WTC11 (cell line): ENCODE data around the gene MTURN. TPM values are rescaled to one million over a fixed set of nuclear protein-coding genes. Genes with fewer than 3 reads are reported as not detected.

Source experiments
- ATAC-seq: fragments of 200-7000 bp; cut with Tn5 transposase; 2 replicates; pipeline ENCODE4 v1.10.0; 2021; ENCODE audit warnings: mild to moderate bottlenecking, moderate library complexity
- CTCF ChIA-PET: fragments of 300-600 bp; sonication (Branson Sonifier 250); formaldehyde crosslinking; loops from one replicate; lab custom pipeline; 2021; ENCODE audit warnings: antibody characterized with exemption; lab: Charles Lee
- POLR2A ChIA-PET: fragments of 350-600 bp; sonication (Branson Sonifier 250); formaldehyde crosslinking; loops from one replicate; lab custom pipeline; 2021; ENCODE audit warnings: antibody characterized with exemption; lab: Charles Lee
- DNase-seq: peaks from one replicate; pipeline ENCODE4 v3.0.0; 2021; ENCODE audit warnings: low spot score
- H3K27ac Mint-ChIP-seq: 2 replicates; pipeline ENCODE4 v1.8.0; 2021; ENCODE audit warnings: mixed read lengths
- H3K27me3 Mint-ChIP-seq: 2 replicates; pipeline ENCODE4 v1.8.0; 2021; ENCODE audit warnings: low read depth, mild to moderate bottlenecking, moderate library complexity, mixed read lengths
- H3K36me3 Mint-ChIP-seq: 2 replicates; pipeline ENCODE4 v1.8.0; 2021; ENCODE audit warnings: mixed read lengths
- H3K4me1 Mint-ChIP-seq: 2 replicates; pipeline ENCODE4 v1.8.0; 2022; ENCODE audit warnings: mixed read lengths
- H3K4me3 Mint-ChIP-seq: 2 replicates; pipeline ENCODE4 v1.8.0; 2021; ENCODE audit warnings: mild to moderate bottlenecking, moderate library complexity, mixed read lengths
- H3K9me3 Mint-ChIP-seq: 2 replicates; pipeline ENCODE4 v1.8.0; 2021; ENCODE audit warnings: mixed read lengths
- CREM ChIP-seq: sonication (generic); formaldehyde crosslinking; IDR thresholded peaks from 2 replicates; pipeline ENCODE4 v1.8.1; 2022; ENCODE audit warnings: mild to moderate bottlenecking, missing genetic modification reagents, moderate library complexity
- ETV6 ChIP-seq: sonication (generic); formaldehyde crosslinking; IDR thresholded peaks from 2 replicates; pipeline ENCODE4 v1.8.1; 2022; ENCODE audit warnings: mild to moderate bottlenecking, missing genetic modification reagents
- GRHL2 ChIP-seq: fragments of 250-450 bp; sonication (Bioruptor Pico); IDR thresholded peaks from 2 replicates; pipeline ENCODE4 v1.8.0; 2022; ENCODE audit warnings: mild to moderate bottlenecking, moderate library complexity; ENCODE audit not compliant: insufficient replicate concordance, severe bottlenecking
- GTF2I ChIP-seq: fragments of 250-450 bp; sonication (Bioruptor Pico); conservative IDR thresholded peaks from 2 replicates; pipeline ENCODE4 v1.4.0; 2021; ENCODE audit warnings: mild to moderate bottlenecking
- HMGA2 ChIP-seq: fragments of 250-450 bp; sonication (Bioruptor Pico); IDR thresholded peaks from 2 replicates; pipeline ENCODE4 v1.4.0; 2021; ENCODE audit warnings: mild to moderate bottlenecking, moderate library complexity
- JUN ChIP-seq: sonication (generic); formaldehyde crosslinking; IDR thresholded peaks from 2 replicates; pipeline ENCODE4 v1.8.0; 2023; ENCODE audit warnings: mild to moderate bottlenecking, missing genetic modification reagents
- KAT7 ChIP-seq: sonication (generic); formaldehyde crosslinking; IDR thresholded peaks from 2 replicates; pipeline ENCODE4 v1.8.1; 2023; ENCODE audit warnings: missing genetic modification reagents, mild to moderate bottlenecking, borderline replicate concordance
- MYBL2 ChIP-seq: sonication (generic); formaldehyde crosslinking; IDR thresholded peaks from 2 replicates; pipeline ENCODE4 v1.8.1; 2023; ENCODE audit warnings: mild to moderate bottlenecking, moderate library complexity, missing genetic modification reagents
- NFE2L1 ChIP-seq: sonication (generic); formaldehyde crosslinking; IDR thresholded peaks from 2 replicates; pipeline ENCODE4 v1.8.1; 2023; ENCODE audit warnings: missing genetic modification reagents
- NR1H2 ChIP-seq: sonication (generic); formaldehyde crosslinking; IDR thresholded peaks from 2 replicates; pipeline ENCODE4 v1.9.0; 2021; ENCODE audit warnings: mild to moderate bottlenecking, moderate library complexity, missing genetic modification reagents
- NR3C1 ChIP-seq: sonication (generic); formaldehyde crosslinking; conservative IDR thresholded peaks from 2 replicates; pipeline ENCODE4 v1.8.1; 2023; ENCODE audit warnings: low read depth, mild to moderate bottlenecking, missing genetic modification reagents
- SOX15 ChIP-seq: fragments of 250-450 bp; sonication (Bioruptor Pico); IDR thresholded peaks from 2 replicates; pipeline ENCODE4 v1.9.0; 2021; ENCODE audit warnings: mild to moderate bottlenecking
- TCF7 ChIP-seq: sonication (generic); formaldehyde crosslinking; IDR thresholded peaks from 2 replicates; pipeline ENCODE4 v1.8.0; 2022; ENCODE audit warnings: mild to moderate bottlenecking, low read depth, missing genetic modification reagents, moderate library complexity
- ZNF121 ChIP-seq: sonication (generic); formaldehyde crosslinking; IDR thresholded peaks from 2 replicates; pipeline ENCODE4 v1.8.0; 2023; ENCODE audit warnings: missing genetic modification reagents
- total RNA-seq: library from RNA; stranded (reverse); gene quantifications from 3 replicates; pipeline ENCODE4 v1.2.3, GENCODE V29; 2021
- TF ChIP-seq, protein P1 (sequence below): sonication (generic); formaldehyde crosslinking; IDR thresholded peaks from 2 replicates; pipeline ENCODE4 v1.8.1; 2022; ENCODE audit warnings: low read depth, missing genetic modification reagents, borderline replicate concordance
- TF ChIP-seq, protein P2 (sequence below): fragments of 250-450 bp; sonication (Bioruptor Pico); IDR thresholded peaks from 2 replicates; pipeline ENCODE4 v2.1.2; 2022; ENCODE audit warnings: mild to moderate bottlenecking, moderate library complexity
- TF ChIP-seq, protein P3 (sequence below): fragments of 250-450 bp; sonication (Bioruptor Pico); conservative IDR thresholded peaks from 2 replicates; pipeline ENCODE4 v1.9.0; 2021; ENCODE audit warnings: mild to moderate bottlenecking
- TF ChIP-seq, protein P4 (sequence below): sonication (generic); formaldehyde crosslinking; IDR thresholded peaks from 2 replicates; pipeline ENCODE4 v1.8.1; 2022; ENCODE audit warnings: low read depth, mild to moderate bottlenecking, moderate library complexity, missing genetic modification reagents, borderline replicate concordance
- TF ChIP-seq, protein P5 (sequence below): sonication (generic); formaldehyde crosslinking; IDR thresholded peaks from 2 replicates; pipeline ENCODE4 v1.8.0; 2022; ENCODE audit warnings: mild to moderate bottlenecking, missing genetic modification reagents

The MTURN gene
- total RNA-seq, 1 experiment from 2014 or later: 5.0 TPM

DNA sequence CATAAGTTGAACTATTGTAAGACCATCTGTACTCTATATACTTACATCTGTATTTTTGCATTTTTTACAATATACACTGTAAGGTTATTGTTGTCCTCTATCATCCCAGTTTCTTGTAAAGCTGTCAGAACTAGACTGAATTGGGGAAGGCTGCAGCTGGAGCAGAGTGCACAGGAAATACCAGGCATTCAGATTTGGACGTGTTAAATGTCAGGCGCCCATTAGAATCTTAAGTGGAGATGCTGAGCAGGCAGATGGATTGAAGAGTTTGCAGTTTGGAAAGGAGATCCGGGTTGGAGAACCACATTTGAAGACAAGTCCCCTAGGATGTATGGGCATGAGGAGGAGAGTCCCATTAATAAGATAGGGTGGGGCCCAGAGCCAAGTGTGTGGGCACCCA is 40.4 kb downstream of the MTURN start:
- H3K9me3 Mint-ChIP-seq: no peaks in the 10 kb centered on the region
- DNase-seq (no peak), ATAC-seq (no peak)
- H3K27ac Mint-ChIP-seq: no peak overlapping the region
- CTCF ChIA-PET: interaction anchor here (0.6 to 4.3 kb wide), 3 partner anchors 9 to 101 kb away, joined by 3 to 23 read pairs (median 3); no protein-coding TSS in a partner anchor
- no peak overlapping the region for H3K4me3 Mint-ChIP-seq
- H3K4me1 Mint-ChIP-seq: peaks cover 8% of the 10 kb centered on the region
- no peaks in the 10 kb centered on the region; the same call in 1 of the 2 replicates for H3K27me3 Mint-ChIP-seq
- no peak for TF ChIP-seq GTF2I
- TF ChIP-seq, protein P1, sequence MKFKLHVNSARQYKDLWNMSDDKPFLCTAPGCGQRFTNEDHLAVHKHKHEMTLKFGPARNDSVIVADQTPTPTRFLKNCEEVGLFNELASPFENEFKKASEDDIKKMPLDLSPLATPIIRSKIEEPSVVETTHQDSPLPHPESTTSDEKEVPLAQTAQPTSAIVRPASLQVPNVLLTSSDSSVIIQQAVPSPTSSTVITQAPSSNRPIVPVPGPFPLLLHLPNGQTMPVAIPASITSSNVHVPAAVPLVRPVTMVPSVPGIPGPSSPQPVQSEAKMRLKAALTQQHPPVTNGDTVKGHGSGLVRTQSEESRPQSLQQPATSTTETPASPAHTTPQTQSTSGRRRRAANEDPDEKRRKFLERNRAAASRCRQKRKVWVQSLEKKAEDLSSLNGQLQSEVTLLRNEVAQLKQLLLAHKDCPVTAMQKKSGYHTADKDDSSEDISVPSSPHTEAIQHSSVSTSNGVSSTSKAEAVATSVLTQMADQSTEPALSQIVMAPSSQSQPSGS (CRISPR knock-in tag): no peak
- no peaks in the 10 kb centered on the region for H3K36me3 Mint-ChIP-seq
- POLR2A ChIA-PET: no interaction called here

DNA sequence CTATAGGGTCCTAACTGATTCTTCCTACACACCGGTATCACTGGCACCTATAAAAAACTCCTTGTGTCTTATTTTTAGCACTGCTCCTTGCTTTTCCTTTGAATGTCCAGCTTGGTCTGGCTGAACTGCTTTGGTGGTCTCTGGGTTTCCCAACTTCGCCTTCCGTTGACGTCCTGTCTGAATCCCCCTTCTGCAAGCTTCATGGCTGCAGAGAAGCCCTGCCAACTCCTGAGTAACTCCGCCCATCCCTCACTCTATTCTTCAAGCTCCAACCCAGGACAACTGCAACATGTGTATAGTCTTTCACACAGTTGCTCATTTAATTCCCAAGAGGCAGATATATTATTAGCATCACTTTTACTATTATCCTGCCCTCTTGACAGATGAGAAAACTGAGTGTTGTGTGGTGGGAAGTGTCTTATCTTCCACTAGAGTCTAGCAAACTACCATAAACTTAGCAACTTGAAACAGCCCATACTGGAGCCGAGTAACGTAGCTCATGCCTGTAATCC is 40.9 kb downstream of the MTURN start:
- CTCF ChIA-PET: interaction anchor here (0.6 to 4.3 kb wide), 3 partner anchors 9 to 100 kb away, joined by 3 to 23 read pairs (median 3); no protein-coding TSS in a partner anchor
- POLR2A ChIA-PET: no interaction called here
- TF ChIP-seq, protein P2, sequence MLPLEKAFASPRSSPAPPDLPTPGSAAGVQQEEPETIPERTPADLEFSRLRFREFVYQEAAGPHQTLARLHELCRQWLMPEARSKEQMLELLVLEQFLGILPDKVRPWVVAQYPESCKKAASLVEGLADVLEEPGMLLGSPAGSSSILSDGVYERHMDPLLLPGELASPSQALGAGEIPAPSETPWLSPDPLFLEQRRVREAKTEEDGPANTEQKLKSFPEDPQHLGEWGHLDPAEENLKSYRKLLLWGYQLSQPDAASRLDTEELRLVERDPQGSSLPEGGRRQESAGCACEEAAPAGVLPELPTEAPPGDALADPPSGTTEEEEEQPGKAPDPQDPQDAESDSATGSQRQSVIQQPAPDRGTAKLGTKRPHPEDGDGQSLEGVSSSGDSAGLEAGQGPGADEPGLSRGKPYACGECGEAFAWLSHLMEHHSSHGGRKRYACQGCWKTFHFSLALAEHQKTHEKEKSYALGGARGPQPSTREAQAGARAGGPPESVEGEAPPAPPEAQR (CRISPR knock-in tag): no peak
- TF ChIP-seq NFE2L1 (CRISPR knock-in tag) (no peak), ZNF121 (no peak), HMGA2 (no peak), NR1H2 (CRISPR knock-in tag) (no peak), SOX15 (no peak), CREM (no peak)
- TF ChIP-seq, protein P3, sequence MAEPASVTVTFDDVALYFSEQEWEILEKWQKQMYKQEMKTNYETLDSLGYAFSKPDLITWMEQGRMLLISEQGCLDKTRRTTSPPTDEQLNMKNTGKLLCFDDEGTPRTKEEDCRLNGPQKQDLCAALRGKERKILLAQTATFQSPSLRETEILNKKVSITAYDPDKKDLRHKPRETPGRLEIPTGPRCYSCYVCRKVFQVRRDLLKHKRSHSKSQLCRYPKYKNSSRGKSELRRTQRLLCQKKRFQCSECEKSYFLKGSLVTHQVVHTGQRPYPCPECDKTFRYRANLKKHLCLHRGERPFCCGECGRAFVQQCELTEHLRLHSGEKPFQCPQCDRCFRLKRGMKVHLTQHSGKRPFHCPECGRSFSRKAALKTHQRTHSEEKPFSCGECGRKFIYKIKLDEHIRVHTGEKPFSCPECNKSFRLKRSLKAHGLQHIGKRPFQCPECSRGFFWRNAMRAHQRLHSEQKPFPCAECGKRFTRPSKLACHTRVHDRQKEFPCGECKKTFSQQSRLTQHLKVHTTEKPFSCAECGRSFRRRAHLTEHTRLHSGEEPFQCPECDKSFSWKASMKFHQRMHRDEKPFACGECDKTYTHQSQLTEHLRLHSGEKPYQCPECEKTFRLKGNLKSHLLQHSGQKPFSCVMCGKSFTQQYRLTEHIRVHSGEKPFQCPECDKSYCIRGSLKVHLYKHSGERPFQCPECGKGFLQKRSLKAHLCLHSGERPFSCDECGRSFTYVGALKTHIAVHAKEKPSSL (CRISPR knock-in tag): no peak
- TF ChIP-seq, protein P1 (CRISPR knock-in tag): no peak
- TF ChIP-seq, all 79 proteins: peak for 0

DNA sequence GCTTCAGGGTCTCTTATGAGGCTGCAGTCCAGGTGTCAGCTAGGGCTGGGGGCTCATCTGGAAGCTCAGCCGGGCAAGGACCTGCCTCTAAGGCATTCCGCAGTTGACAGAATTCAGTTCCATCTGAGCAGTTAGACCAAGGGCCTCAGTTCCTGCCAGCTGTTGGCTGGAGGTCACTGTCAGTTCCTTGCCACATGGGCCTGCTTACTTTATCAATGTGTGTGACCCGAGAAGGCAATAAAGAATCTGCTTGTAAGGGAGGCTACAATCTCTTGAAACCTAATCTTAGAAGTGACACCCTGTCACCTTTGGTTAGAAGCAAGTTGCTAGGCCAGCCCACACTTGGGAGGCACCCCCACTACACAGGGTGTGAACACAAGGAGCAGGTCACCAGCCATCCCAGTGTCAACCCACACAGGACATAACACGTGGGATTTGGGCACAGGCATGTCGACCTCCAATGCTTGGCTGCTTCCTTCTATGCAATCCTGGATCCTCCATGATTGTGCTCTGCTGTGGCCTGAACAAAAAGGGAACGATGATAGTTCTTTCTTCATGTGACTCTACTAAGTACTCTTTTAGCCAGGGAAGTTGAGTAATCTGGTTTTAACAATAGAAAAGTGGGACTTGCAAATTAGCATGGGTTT is 41.8 kb downstream of the MTURN start:
- Mint-ChIP-seq H3K4me1 (peaks cover 8% of the 10 kb centered on the region), H3K9me3 (no peaks in the 10 kb centered on the region), H3K27ac (no peak overlapping the region), H3K27me3 (no peaks in the 10 kb centered on the region), H3K4me3 (no peak overlapping the region), H3K36me3 (no peaks in the 10 kb centered on the region)
- ChIA-PET CTCF (interaction anchor here (4.3 kb wide), 1 partner anchor 12 kb away, joined by 23 read pairs; no protein-coding TSS in a partner anchor), POLR2A (interaction anchor here (0.8 kb wide), 1 partner anchor 21 kb away, joined by 3 read pairs; no protein-coding TSS in a partner anchor)
- no peak for TF ChIP-seq GTF2I
- TF ChIP-seq JUN (CRISPR knock-in tag): no peak
- TF ChIP-seq TCF7: no peak
- TF ChIP-seq ETV6 (CRISPR knock-in tag): no peak
- no peak for TF ChIP-seq GRHL2 (CRISPR knock-in tag)
- no peak for TF ChIP-seq NR3C1 (CRISPR knock-in tag)
- TF ChIP-seq, protein P4, sequence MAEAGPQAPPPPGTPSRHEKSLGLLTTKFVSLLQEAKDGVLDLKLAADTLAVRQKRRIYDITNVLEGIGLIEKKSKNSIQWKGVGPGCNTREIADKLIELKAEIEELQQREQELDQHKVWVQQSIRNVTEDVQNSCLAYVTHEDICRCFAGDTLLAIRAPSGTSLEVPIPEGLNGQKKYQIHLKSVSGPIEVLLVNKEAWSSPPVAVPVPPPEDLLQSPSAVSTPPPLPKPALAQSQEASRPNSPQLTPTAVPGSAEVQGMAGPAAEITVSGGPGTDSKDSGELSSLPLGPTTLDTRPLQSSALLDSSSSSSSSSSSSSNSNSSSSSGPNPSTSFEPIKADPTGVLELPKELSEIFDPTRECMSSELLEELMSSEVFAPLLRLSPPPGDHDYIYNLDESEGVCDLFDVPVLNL (CRISPR knock-in tag): no peak
- no peak for TF ChIP-seq KAT7 (CRISPR knock-in tag)
- no peak for TF ChIP-seq SOX15
- TF ChIP-seq MYBL2: no peak
- TF ChIP-seq, protein P5, sequence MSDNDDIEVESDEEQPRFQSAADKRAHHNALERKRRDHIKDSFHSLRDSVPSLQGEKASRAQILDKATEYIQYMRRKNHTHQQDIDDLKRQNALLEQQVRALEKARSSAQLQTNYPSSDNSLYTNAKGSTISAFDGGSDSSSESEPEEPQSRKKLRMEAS (CRISPR knock-in tag): no peak
- DNase-seq (no peak), ATAC-seq (no peak)

More for the DNA sequence above, 40.9 kb downstream of the MTURN start:
- Mint-ChIP-seq H3K4me3 (no peak overlapping the region), H3K9me3 (no peaks in the 10 kb centered on the region), H3K27ac (no peak overlapping the region), H3K27me3 (no peaks in the 10 kb centered on the region), H3K4me1 (peaks cover 8% of the 10 kb centered on the region), H3K36me3 (no peaks in the 10 kb centered on the region)
- ATAC-seq: no peak
- no peak for DNase-seq
